ENCODE measurements around the gene RXFP2.

Gene RXFP2

DNA sequence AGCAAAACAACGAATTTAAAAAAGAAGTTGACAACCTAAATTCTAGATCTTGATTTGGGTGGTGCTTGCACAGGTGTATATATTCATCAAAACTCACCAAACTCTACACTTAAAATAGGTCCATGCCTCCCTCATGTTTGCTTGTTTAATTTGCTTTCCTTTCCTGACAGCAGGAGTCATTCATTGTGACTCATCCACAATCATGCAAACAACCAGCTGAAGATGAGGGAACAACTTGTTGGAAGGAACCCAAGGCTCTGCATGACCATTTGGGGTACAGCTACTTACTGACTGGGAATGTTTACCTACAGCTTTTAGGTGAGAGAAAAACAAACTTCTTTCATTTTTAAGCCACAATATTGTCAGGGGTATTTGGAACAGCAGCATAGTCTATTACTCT is 96.6 kb downstream of the RXFP2 start:
- no peak for DNase-seq

DNA sequence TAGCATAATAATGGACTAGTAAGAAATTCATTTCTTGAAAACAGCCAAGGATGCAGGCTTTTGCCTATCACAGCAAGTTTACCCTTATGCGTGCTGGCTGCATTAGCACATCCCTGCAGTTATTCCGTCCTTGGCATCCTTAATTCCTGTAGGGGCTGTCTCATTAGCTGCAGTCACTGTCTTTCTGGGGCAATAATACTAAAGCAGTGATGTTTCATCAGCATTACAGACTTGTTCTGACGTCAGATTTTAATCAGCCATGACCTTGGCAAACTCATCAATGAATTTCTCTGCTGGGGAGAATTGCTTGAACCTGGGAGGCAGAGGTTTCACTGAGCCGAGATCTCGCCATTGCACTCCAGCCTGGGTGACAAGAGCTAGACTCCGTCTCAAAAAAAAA is 103.7 kb downstream of the RXFP2 start:
- DNase-seq, result no peak

DNA sequence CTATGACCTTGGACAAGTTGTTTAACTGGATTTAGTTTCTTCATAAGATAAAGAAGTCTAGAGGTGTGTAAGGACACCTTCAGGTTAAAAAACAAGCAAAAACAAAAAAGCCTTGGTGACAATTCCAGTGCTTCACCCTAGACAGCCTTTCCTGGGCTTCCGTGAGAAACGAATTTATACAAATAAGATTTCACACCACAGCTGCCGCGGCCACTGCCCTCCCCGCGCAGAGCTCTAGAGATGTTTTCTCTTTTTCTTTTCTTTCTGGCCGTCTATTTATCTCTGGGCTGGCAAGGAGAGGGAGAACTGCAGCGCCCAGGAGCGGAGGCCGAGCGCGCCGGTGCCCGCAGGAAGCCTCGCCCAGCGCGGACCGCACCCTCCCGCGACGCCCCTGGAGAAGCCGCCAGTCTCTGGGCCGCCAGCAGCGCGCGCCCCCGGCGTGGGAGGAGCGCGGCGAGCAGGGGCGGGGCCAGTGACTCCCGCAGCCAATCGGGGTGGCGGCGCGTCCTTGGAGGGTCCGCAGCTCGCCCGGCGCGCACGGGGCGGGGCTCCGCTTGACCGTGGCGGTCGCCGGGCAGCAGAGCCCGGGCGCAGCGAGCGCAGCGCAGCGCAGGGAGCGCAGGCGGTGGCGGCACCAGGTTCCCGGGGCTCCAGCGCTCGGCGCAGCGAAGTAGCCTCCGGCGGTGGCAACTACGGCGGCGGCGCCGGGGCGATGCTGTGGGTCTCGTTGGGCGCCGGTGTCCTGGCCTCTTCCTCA is 107.0 kb downstream of the RXFP2 start:
- DNase-seq, result peak; percentile 61

DNA sequence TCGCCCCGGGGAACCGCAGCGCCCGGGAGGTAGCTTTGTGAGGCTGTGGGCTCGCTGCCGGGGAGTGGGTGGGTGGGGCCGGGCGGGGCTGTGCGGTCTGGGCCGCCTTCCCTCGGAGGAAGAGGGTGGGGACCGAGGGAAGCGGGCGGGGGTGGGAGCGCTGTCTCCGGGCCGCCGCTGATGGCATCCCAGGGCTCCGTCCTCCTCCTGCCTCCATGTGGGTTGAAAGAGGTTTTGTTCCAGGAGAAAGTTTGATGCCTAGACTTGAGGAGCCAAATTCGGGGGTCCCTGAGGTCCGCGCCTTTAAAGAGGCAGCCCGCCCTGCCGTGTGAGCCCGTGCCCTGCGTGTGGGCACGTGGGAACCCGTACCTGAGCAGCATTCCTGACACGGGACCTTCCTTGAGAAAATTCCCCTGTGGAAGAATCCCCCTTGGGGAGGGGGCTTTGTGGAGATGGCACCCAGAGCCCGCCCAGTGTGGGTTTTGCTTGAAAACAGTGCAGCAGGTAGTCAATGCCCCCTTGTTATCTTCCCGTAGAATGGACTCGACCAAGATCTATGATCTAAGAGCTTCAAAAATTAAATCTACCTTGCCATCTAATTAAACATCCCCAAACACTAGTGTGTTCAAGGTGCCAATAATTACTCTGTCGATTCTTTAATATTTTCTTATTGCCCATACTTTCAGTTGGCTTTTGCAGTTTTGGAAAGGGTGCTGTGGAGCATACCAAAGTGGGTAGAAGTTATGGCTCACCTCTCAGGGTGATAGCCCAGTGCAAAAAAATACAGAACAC is 107.8 kb downstream of the RXFP2 start:
- no peak for DNase-seq

DNA sequence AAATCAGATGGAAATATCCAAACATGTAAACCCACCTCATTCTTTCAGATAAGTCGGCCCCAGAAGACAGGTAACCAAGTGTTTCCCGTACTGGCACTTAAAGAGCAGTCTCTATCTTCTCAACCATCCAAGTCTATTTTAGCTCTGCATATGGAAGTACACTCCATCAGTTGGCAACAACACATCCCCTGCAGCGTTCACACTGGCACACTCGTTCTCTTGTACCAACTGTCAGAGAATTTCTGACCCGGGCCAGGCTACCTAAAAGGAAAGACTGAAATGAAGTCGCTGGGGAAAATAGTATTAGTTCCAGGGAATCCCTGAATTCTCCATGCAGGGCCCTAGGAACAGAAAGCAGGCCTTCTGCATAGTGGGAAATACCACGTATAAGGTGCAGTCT is 109.3 kb downstream of the RXFP2 start:
- DNase-seq, result no peak

DNA sequence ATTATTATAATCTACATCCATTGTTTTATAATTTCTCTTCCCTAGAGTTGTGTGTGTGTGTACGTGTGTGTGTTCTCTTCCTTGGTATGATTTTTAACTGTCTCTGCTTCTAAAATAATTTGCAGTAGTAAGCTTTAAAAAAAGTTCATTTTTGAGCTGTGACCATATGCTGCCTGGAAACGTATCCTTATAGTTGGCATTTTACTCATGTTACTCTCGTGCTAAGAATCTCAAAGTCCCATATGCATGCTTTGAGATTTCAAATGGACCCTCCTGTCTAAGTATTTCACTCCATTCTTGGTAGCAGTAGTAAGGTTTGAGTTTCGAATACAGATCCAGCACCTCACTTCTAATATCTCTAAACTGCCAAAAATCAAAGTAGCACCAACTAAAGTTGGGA is 109.9 kb downstream of the RXFP2 start:
- DNase-seq, result no peak

DNA sequence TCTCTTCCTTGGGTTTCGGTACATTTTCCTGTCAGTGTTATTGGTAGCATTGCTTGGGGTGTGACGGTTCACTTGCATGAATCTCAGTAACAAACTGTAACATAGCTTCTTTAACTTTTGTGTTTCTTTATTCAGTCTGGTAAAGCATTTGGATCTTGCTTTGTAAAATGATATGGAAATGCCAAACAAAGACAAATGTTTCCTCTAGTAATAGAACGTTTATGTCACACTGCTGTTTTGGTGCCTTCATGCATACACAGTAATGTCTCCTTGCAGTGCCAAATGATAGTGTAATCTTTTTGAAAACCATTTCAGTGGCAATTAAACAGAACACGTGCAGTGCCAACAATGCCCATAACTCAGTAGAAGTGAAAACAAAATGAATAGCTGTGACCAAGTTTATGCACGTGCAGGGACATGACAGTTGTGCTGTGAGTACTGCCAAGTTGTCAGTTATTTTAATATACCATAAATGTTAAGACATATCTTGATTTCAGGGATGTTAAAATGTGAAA is 110.8 kb downstream of the RXFP2 start:
- DNase-seq, result no peak

DNA sequence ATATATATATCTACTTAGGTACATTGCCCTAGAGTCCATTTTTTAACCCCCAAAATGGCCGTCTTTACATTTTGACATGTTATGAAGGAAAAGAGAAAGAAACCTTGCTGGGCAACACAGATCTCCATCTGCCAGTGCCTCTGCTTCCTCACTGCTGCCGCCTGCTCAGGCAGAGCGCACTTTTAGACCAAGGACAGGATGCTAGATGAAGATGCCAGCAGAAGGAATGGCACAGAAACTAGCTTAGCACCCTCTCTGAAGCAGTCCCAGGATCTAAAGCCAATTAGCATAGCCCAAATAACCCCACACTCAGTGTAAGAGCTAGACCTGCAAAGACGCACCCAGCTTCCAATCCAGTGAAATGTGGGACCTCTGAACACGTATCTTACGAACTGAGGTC is 111.9 kb downstream of the RXFP2 start:
- no peak for DNase-seq

All from NCI-H510A treated with DMSO at 0.1 percent for 48 hours (cell line).